HCEC 1CT (cell line): Measurements from ENCODE around the gene SVEP1.
A peak's percentile ranks its signal among the peaks of the same experiment; 100 is the strongest.
"Not testable (repeated sequence)": the region's sequence is repeated elsewhere in the genome, so short reads cannot be mapped to it uniquely, and the experiment has no call there.

Experiments
- DNase-seq: peaks from one replicate; pipeline ENCODE4 v3.0.0-alpha.2; 2017

The SVEP1 gene

DNA sequence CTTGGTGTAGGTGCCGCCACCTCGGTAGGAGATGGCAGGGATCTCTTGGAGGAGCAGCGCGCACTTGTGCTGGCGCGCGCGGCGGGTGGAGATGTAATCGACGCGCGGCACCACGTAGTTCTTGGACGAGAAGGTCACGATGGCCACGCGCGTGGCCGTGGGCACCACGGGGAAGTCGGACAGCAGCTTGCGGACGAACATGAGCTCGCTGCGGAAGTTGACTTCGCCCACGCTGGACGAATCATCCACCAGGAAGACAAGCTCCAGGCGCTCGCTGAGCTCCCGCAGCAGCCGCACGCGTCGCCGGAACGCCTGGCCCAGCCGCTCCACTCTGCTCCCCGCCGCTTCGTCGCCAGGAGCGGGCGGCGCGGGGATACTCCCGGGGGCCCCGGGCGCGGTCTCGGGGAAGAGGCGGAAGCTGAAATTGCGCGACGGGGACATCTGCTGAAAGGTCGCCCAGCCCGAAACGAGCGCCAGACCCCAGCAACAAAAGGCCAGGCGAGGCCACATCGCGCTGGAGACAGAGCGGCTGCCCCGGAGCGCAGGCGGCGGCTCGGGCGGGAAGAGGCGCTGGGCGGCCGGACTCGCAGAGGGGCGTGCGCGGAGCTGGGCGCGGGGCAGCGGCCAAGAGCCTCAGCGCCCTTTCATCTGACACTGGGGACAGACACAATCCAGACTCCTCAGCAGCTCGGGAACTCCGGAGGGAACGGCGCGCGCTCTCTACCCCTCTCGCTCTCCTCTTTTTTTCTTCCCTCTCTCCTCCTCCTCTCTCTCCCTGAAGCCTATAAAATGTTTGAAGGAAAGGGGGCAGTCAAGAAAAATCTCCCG lies at the start of gene SVEP1:
Gene SVEP1 (minus strand): TSS at position 708 of the 828 bp plus-strand sequence. CDS start 198 bp downstream, at position 510.
- peak; percentile 67 for DNase-seq

DNA sequence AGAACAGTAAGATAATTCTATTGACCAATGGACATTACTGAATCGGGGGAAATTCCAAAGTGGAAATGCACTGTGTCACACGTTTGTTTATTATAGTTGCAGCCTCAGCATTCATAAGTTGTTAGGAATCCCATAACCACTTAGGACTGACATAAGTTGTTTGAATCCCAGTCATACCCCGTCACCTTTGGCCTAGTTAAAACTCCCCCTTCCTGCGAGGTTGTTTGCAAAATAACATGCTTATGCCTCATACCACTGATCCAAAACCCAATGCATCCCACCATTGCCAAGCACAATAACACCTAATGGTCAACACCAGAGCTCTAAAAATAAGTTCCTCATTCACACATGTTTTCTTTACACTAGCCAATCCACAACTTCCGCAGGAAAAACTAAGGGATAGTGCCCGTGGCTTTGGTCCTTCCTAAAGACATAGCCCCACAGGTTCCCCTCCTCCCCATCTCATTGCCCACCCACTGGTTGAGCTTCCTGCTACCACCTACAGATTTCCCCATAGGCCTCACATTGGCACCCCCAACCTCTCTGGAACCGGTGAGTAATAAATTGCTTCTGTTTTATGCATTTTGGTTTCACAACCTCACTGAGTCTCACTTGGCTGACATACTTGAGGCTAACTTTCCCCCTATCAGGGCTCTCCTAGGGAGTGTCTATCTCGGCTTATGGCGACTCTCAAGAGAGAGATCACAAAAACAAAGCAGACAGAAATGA lies 46.7 kb upstream of the SVEP1 start:
- DNase-seq, result peak; percentile 98

DNA sequence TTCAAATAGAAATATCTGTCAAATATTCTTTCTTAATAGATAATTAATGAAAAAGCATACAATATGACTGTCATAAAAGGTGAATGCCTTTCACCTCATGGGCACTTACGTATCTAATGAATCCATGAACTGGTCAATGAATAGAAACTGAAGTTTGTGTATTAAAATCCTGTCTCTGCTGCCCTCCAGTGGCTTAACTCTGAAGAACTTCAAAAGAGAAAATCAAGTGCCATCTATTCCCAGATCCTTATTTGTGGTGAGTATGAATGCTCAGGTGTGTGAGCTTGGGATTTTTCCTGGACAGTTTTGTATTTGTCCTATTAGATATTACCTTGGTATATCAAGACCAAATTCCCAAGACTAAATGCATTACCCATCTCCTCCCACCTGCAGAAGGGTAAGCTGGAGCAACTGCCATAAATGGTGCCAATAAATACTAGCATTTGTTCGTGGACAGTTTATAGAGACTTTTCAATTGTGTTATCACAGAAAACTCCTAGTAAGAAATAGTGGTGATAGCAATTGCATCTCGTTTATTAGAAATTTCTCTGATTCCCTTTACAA lies 44.0 kb upstream of the SVEP1 start:
- DNase-seq, result peak; percentile 64

DNA sequence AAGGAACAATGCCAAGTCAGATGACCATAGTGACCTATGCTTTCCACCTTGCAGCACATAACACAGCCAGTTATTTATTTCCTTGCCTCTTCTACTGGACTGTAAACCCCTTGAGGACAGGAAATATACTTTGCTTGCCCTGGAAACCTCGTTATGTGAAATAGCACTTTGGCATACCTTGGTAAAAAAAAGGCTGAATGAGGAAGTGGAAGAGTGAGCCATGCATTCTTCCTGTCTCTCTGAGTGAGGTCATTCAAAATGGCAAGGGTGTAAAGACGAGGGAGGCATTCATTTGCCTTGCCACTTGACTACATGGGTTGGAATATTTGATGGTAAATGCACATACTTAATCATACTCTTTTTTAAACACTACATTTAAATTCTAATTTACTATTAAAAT lies 42.8 kb upstream of the SVEP1 start:
- no peak for DNase-seq

DNA sequence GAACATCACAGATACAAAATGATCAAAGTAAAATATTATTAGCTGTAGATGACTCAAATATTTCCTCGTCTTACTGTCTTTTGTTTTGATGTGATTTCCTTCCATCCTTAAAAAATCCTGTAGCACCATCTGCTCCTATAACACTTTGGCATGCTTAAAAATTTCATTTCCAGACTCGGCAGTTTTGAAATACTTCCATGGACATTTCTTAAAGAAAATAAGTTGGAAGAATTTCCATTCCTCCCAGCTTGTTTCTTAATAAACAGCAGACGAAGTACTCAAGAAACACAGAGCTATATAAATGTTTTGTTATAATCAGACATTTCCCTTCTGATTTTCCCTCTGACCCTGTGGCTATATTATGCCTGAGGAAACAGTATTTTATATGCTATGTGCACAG lies 41.2 kb upstream of the SVEP1 start:
- no peak for DNase-seq

DNA sequence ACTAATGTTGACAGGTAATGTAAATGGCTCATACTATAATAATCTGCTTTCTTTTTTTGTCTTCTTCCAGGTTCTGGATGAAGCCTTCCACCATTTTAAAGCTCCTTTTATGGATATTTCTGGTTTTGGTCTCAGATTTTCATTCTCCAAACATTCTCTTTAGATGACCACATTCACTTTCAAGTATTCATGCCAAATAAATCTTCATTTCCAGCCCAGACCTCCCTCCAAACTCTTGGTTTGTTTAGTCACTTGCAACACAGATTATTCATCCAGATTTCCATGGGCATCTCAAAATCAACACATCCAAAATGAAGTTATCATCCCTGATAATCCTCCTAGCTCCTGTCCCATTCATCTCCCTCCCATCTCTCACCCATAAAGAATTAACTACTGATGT lies 40.3 kb upstream of the SVEP1 start:
- peak; percentile 61 for DNase-seq

DNA sequence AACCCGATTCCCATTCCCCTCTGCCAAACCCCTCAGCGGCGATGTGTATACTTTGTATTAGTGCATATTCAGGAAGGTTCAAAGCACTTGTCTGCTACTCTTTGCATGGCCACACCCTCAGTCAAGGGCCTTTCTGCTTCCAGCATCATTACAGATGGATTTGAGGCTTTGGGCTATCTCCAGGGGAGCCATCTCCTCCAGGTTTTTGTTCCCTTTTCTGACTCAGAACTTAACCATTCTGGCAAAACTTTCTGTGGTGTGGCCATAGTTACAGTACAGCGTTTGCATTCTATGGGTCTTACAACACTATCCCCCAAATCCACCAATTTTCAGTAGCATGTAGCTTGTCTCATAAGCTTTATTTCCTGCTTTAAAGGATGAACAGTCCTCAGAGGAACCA lies 36.0 kb upstream of the SVEP1 start:
- peak; percentile 69 for DNase-seq

DNA sequence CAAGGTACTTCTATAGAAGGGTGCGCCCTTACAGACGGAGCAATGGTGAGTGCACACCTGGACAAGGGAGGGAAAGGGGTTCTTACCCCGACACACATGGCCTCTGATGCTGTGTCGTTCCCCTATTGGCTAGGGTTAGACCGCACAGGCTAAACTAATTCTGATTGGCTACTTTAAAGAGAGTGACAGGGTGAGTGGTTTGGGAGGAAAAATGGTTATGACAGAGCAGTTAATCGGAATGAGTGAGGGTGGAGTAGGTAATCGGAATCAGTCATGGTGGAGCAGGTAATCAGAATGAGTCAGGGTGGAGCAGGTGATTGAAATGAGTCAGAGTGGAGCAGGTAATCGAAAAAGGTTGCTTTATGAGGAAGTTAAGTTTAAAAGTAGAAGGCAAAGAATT lies 35.0 kb upstream of the SVEP1 start:
- DNase-seq, result not testable (repeated sequence)

DNA sequence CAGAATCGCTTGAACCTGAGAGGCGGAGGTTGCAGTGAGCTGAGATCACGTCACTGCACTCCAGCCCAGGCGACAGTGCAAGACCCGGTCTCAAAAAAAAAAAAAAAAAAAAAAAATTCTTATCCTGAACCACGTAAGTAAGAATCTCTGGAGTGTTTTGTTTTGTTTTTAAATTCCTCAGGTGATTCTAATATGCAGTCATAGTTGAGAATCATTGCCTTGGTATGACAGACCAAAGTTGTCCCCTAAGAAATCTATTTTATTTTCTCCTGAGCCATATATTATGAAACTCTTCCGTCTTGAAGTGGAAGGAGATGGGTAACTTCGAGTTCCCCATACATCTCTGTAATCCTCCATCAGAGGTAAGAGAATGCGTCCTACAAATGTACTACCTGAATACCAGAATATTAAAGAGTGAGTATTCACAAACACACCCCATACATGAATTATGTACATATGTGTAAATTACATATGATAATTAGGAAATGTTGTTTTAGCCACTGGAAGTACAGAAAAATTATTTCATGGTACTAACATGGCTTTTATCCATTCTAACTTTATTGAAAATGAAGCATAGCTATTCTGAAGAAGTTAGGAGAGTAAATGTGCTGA lies 26.7 kb upstream of the SVEP1 start:
- peak; percentile 41 for DNase-seq

DNA sequence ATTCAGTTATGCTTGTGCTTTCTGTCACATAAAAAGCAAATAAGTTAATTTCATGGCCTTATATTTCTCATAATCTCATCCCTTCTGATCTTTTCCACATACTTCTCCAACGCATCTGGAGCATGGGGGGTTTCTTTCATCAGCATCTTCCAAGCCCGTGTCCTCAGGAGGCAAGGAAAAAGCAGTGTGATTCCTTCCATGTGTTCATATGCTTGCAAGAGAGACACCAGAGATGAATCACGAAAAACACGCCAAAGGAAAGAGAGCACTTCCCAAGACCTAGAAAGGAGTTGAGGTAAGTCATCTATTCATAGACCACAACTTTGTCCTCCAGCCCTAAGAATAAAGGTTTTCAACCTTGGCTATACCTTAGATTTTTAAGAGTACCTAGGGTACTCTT lies 26.0 kb upstream of the SVEP1 start:
- no peak for DNase-seq

DNA sequence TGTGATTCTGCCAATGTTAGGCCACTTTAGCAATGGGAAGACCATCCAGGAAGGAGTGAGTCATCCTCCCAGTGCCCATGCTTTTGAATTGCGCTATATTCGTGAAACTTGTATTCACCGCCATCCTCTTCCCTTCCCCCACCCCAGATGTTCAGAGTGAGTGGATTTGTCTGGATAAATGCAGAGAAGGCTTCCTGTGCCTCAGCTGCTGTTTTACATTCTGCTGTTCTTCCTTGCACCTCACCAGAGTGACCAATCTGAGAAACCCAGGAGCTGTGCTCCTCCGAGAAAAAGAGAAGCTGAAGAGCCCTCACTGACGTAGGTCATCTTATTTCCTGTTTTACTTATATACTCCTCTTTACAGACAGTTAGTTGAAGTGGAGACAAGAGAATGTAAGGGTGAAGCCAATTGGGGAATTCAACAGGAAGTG lies 24.6 kb upstream of the SVEP1 start:
- peak; percentile 96 for DNase-seq

DNA sequence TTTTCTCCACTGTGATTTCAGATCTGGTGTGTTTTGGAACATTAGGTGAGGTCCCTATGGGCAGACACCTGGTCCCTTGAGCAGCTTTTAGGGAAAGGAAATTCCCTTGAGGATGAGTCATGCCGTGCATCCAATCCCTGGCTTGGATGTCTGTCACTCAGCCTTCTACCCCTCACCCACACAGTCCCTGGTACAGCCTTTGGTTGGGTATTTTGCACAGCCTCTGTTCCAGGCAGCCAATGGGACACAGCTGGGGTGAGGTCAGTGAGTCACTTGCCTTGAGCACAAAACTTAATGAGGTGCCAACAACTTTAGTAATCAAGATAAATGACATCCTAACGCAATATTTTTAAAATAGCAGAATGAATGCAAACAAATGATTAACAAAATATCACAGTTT lies 22.7 kb upstream of the SVEP1 start:
- peak; percentile 11 for DNase-seq

DNA sequence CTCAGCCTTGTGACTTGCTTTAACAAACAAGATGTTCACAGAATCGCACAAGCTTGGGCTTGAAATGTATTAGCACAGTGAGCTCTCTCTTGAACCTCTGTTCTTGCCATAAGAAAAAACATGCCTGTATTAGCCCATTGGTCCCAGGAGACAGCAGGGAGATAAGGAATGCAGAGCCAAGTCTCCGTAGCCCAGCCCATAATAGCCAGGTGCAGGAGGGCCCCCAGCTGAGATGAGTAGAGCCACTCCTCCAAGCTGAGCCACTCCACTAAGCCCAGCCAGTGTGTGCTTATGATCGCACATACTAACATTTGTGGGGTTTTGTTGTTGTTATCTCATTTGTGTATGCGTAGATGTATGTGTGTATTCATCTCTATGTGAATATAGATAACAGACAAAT lies 21.6 kb upstream of the SVEP1 start:
- DNase-seq, result no peak

DNA sequence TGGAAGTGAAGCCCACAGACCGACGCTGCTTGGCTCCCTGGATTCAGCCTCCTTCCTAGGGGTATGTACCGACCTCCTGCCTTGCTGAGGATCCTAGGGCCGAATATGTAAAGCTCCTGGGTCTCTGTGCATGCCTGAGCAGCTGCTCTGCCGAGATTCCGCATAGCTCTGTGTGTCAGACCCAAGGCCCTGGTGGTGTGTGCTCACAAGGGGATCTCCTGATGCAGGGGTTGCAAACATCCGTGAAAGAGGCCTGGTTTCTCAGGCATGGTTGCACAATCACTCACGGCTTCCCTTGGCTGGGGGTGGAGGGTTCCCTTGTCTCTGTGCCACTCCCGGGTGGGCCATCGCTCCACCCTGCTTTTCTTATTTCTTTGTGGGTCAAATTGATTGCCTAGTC lies 19.9 kb upstream of the SVEP1 start:
- no peak for DNase-seq

DNA sequence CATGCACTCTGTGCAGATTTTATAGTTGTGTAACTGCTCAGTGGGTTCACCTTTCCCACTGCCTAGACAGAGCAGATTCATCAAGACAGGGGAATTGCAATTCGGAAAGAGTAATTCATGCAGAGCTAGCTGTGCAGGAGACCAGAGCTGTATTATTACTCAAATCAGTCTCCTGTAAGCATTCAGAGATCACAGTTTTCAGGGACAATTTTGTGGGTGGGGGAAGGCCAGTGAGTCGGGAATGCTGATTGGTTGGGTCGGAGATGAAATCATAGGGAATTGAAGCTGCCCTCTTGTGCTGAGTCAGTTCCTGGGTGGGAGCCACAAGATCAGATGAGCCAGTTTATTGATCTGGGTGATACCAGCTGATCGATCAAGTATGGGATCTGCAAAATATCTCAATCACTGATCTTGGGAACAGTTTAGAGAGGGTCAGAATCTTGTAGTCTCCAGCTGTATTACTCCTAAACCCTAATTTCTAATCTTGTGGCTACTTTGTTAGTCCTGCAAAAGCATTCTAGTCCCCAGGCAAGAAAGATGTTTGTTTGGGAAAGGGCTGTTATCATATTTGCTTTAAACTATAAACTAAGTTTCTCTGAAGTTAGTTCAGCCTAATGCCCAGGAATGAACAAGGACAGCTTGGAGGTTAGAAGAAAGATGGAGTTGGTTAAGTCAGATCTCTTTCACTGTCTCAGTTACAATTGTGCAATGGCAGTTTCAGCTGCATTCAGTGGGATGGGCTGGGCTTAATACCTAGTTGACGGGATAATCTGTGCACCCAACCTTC lies 12.7 kb upstream of the SVEP1 start:
- DNase-seq, result peak; percentile 30

DNA sequence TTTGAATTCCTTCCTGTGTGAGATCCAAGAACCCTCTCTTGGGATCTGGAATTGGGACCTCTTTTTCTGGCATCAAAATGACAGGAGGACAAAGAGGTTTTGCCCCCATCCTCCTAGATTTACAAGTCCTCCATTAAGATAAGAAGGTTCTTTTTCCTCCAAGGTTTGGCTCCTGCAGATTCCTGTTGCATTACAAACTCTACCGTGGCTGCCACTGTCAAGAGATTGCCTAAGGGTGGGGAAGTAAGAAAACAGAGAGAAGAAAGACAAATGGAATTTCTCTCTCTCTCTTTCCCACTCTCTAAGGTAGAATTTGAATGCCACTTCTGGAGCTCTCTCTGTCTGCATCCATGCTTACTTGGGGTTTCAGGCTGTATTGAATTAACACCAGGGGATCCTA lies 12.0 kb upstream of the SVEP1 start:
- peak; percentile 41 for DNase-seq

DNA sequence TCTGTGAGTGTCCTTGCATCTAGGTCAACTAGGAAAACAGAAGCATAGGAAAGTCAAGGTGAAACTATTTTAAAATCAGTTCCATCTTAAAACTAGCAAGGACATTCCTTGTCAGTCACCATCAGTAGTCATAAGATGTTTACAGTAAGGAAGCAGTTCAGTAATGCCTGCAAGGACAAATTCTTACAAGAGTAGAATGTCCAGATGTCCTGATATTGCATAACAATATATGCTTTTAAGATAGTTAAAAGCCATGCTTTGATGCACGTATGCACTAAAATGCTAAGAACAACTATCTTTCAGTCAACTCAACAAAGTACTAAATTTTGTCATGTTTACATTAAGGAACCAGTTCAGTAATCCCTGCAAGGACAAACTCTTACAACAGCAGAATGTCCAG lies 11.3 kb upstream of the SVEP1 start:
- peak; percentile 48 for DNase-seq

DNA sequence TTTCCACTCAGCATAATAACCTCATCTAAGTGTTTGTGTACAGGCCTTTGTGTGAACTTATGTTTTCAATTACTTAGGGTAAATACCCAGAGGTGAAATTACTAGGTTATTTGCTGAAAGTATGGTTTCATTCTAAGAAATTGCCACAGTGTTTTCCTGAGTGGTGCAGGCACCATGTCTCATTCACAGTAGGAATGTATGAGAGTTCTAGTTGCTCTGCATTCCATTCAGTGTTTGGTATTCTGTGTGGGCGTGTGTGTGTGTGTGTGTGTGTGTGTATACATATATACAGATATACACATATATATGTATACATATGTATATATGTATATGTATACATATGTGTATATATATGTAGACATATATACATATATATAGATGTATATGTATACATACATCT lies 8.8 kb upstream of the SVEP1 start:
- DNase-seq, result no peak

DNA sequence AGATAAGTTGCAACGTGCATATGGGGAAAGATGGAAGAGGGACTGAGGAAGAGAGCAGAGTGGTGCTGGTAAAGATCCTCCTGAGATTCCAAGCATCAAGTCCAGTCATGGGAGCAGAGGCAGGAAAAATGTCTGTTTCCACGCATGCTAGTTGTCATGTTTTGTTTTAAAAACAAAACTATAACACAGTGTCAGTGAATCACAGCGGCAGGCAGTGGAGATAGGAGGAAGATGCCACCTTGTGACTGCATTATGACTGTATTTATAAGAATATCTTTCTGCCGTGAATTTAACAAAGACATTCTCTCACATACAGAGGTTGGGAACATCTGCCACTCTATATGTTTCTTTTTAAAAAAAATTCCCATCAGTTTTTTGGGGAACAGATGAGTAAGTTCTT lies 3.7 kb upstream of the SVEP1 start:
- peak; percentile 75 for DNase-seq

DNA sequence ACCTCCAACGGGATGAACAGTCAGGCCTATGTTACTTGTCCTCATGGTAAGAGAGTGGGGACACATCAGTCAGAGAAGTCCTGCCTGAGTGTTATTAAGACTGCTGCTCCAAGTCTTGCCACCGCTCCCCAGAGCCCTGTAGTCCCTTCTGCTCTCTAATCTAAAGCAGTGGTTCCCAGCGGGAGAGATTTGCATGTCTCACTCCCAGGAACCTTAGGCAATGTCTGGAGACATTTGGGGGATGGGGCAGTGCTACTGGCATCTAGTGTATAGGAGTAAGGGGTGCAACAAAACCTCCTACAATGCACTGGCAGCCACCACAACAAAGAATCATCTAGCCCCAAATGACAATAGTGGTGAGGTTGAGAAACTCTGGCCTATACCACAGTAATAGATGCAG lies 2.6 kb upstream of the SVEP1 start:
- DNase-seq, result no peak

DNA sequence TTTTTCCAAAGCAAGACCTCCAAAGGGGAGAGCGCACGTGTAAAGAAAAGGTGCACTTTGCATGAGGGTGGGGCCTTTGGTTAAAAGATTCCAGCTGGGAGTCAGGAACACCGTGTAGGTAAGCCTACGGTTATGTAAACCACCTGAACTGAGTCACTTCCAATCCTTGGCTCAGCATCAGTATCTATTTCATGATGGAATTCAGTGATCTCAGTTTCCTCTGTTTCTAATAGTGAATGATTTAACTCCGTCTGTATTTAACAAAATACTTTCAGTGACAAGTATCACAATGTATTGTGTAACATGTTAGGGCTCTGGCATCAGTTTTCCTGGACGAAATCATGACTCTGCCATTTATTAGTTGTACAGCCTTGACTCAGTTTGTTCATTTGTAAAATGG lies 1.3 kb upstream of the SVEP1 start:
- peak; percentile 63 for DNase-seq

DNA sequence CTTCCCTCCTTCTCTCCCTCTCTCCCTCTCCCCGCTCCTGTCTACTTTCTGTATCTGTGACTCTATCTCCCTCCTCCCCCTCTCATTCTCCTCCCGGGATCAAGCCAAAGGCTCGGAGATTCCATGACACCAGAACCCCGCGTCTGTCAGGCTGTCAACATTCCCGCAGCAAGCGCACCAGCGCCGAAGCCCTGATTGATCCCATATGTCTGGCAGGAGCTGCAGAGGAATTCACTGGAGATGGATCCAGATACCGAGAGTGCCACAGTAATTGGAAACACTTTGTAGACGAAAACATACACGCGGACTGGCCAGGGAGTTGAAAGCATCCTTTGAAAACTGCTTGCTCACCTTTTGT lies 300 bp upstream of the SVEP1 start:
- peak; percentile 83 for DNase-seq

DNA sequence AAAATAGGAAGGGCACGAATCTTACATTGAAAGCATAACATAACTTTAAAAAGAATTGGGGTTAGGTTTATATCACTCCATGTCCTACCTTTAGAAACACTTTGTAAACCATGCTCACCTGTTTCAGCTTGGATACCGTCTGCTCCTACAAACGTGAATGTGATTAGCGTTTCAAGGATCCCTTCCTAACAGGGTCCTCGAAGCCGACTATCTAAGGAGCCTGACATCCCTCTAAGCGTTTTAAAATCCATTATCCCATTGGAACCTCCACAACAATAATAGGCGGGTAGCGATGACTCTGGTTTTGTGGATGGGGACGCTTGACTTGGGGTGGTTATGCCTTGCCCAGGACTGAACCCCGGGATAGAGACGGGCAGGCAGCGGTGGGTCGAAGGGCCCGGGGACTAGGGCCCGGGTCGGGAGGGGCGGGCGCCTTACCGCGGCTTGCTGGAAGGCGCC lies 937 bp downstream of the SVEP1 start:
- peak; percentile 22 for DNase-seq
